Stimulated activated CD4-positive, alpha-beta T cell treated with anti-CD3 and anti-CD28 coated beads, Interleukin-12 subunit alpha, Interleukin-12 subunit beta, amount 100 ng/mL, for 4 hours (primary cell): ENCODE data around the gene ATP2B3.

Experiments
- DNase-seq: peaks from one replicate; pipeline ENCODE4 v3.0.0-alpha.2; 2020

ATP2B3 gene

DNA sequence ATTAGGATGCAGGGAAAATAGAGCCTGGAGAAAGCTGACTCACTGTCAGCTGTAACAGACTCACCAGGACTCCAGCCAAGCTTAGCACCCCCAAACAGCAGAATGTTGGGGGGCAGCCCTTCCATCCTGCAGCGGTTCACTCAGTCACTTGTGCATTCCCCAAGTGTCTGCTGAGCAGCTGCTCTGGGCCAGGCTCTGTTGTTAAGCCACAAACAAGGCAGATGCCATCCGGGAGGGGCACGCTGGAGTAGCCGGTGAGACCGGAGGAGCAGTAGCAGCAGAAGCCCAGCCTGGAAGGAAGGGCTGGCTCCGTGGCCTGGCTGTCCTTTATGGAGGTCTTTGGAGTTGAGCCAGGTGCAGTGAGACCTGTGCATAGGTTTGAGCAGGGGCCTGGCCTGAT, 59.5 kb downstream of the ATP2B3 start:
- DNase-seq: no peak

DNA sequence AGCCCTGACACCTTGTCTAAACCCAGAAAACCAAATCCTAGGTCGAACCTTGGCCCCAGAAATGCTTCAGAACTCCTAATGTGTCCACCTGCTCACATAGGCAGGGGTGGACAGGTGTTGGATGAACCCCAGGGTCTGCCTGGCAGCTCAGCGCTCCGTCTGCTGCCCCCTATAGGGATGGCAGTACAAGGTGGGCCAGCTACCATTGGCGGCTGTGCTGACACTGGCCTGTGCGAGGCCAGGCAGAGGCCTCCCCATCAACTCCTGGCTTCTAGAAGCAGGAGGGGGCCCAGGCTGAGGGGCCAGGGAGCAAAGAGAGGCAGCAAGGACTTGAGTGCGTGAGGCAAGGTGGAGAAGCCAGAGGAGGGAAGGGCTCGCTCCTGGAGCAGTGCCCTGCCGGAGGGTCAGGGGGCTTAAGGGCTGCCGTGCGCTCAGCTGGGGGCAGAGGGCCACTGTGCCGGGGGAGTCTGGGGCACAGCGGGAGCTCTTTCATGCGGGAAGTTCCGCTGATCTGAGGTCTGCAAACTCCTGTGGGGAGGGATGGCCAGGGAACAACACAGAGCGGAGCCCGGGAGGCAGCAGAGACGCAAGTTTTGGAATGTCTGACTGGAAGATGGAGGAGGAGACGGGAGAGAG, 60.9 kb downstream of the ATP2B3 start:
- DNase-seq: no peak

DNA sequence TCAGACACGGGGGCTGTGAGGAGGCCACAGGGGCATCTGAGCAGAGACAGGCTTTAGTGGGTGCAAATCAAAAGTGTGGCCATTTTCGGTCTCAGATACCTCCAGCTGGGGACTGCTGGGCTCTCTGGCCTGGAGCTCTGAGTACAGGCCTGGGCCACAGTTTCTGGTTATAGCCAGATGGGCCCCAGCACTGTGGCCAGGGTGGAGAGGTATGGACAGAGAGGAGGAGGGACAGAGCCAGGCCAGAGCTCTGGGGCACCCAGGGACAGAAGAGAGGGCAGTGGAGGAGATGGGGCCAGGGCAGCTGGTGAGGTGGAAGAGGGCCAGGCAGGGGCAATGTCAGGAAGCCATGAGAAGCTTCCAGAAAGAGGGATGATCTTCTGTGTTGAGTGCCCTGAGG, 61.4 kb downstream of the ATP2B3 start:
- DNase-seq: no peak

DNA sequence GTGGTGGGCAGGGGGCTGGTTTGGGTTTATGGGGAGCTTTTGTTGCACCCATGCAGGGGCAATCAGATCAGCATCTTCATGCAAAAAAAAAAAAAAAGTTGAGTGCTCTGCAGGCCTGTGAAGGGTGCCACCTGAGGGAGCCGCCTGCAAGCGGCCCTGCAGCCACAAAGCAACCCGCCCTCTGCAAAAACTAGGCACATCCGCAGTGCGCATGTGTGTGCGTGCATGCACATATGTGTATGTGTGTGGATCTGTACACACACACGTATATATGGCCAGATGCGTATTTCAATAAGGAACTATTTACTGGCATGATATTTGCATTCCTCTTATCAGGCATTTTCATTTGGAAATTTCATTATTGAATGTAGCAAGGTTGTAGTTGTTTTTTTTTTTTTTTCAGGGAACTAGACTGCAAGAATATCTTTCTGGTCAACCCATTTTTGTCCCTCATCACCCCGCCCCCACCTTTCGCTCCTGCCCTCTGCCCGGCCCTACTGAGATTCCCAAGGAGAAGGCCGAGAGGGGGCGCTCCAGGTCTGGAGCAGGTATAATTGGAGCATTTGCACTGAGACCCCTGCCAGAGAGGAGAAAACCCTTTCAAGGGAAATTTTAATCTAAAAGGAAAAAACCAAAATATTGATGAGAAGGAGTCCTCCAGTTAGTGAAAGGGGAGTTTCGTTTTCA, 63.4 kb downstream of the ATP2B3 start:
- DNase-seq: no peak

DNA sequence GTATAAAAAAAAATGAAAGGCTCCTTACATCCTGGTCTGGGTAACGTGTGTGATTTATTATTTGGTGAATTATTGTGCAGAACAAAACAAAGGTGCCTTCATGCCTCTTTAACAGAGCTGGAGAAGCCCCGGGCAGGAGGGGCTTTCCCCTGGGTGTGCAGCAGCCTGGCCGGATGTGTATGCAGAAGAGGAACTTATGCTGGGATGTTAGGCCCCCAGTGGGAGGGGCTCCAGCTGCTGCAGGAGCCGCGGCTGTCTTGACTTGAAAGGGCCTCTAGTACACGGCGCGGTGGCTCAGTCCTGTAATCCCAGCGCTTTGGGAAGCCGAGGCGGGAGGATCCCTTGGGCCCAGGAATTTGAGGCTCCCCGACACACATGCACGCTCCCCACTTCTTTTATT, 65.5 kb downstream of the ATP2B3 start:
- peak; percentile 44 for DNase-seq

DNA sequence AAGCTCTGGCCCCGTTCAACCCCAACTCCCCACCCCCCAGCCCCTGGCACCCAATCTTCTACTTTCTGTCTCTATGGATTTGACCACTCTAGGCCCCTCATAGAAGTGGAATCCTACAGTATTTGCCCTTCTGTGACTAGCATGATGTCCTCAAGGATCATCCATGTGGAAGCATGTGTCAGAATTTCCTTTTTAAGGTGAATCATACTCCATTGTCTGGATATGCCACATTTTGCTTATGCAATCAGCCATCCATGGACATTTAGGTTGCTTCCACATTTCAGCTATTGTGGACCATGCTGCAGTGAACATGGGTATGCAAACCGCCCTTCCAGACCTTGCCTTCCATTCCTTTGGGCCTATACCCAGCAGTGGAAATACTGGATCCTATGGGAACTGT, 66.0 kb downstream of the ATP2B3 start:
- no peak for DNase-seq

DNA sequence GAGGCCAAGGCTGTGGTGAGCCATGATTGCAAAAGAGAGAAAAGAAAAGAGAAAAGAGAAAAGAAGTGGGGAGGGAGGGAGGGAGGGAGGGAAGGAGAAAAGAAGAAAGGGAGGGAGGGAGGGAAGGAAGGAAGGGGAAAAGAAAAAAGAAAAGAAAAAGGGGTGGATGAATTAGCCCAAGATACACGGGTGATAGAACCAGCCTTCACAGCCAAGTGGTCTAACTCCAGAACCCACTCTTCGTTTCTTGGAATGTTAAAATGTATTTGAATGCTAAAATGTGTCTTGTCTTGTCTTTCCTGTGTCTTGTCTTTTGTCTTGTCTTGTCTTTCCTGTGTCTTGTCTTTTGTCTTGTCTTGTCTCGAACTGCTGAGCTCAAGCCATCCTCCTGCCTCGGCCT, 68.4 kb downstream of the ATP2B3 start:
- no peak for DNase-seq

DNA sequence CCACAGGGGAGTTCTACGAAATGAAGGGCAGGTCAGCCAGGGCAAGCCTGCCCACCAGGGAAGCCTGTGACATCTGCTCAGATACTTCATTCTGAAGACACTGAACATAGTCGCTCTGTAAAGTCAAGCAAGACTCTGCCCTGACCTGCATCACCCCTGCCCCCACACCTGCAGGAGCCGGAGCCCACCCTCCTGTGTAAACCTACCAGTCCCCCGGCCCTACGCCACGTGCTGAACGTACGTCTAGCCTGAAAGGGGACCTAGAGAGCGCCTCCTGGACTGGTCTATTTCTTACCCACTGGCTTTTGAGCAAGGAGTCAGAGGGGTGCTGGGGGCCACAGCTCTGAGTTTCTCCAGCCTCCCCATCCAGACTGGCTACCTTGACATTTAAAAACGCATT, 69.9 kb downstream of the ATP2B3 start:
- no peak for DNase-seq

DNA sequence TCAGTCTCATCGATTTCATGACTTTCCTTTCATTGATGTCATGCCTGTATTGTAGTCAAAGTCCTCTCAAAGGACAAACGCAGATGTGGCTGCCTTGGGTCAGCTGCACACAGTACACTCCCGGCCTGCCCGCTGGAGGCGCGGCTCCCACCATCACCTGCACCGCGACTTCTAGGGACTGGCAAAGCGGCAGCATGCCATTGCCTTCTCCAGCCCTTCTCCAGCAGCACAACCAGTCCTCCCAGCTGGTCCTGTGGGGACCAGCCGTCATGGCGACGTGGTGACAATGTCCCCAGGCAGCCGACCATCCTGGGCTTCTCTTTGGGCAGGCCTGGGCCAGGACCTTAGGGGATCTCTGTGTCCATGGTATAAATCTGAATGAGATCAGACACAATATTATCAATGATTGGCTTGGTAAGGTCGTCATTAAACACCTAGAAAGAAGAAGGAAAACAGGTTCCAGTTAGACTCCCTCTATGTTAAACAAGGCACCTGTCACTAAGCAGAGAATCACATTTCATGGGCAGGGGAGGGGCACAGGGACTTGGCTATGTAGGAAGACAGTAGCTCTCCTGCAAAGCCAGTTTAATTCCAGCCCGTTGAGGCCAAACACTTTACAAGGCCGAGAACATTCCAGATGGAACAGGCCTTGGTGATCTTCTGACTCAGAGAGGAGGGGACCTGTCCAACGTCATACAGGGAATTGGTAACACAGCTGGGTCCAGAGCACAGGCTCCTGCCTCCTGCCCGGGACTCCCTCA, 70.8 kb downstream of the ATP2B3 start:
- no peak for DNase-seq

DNA sequence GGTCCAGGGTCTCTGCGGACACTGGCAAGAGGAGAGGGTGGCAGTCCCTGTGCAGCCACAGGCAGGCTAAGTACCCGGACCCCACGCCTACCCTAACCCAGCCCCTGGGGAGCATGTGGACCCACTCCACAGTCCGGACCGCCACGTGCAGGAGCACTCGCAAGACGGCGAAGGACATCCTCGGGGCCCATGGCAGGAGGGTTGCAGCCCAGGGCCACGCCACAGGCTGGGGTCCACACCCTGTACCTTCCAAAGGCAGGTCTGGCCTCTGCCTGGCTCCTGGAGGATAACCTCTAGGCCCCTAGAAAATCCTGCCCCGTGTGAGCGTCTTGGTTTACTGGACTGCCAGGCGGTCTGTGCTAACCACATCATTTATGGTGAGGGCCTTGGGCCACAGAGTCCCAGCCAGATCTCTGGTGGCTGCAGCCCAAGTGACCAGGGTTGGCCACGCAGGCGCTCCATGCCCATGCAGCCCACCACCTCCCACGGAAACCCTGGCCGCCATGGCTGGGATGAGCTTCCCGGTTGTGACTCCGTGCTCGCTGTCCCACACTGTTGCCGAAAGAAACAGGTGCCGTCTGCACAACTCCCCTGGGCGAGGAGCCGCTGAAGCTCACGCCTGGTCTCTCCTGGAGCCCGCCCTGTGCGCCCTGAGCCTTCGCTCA, 71.5 kb downstream of the ATP2B3 start:
- no peak for DNase-seq

DNA sequence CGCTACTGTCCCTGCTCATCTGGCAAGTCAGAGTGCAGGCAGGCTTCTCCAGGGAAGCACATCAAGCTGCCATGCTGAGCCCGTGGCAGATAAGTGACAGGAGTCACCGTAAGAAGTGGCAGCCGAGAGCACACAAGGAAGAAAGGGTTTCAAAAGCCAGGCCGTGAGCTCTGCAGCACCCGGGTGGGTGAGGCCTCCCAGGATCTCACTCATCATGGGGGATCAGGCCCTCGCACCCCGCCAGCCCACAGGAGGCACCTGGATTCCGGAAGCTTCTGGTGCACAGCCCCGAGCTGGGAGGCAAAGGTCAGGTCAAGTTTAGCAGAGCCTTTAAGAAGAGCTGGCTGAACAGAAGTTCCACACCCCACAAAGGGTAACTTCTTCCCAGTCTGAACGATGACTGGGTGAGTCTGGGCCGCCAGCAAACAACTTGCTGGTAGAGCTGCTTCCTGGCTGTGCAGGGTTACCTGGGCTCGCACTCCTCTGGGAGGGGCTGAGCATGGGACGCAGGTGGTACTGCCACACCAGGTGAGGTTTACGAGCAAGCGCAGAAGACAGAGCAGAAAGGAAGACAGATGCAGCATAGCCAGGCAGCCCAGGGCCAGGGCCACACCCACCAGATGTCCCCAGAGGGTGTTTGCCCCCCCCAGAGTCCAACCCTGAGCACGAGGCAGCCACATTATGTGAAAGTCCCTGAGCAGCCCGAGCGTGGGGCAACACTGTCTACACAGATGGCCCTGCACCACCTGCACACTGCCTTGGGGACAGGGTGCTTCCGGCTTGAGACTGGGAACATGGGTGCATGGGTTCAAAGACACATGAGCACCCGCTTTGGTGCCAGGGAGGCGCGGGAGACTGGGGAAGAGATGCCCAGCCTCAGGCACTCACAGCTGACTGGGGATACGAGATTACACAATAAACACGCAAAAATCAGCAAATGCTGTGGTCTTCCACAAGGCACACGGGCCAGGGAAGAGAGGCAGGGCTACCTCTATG, 73.8 kb downstream of the ATP2B3 start:
- DNase-seq: no peak

DNA sequence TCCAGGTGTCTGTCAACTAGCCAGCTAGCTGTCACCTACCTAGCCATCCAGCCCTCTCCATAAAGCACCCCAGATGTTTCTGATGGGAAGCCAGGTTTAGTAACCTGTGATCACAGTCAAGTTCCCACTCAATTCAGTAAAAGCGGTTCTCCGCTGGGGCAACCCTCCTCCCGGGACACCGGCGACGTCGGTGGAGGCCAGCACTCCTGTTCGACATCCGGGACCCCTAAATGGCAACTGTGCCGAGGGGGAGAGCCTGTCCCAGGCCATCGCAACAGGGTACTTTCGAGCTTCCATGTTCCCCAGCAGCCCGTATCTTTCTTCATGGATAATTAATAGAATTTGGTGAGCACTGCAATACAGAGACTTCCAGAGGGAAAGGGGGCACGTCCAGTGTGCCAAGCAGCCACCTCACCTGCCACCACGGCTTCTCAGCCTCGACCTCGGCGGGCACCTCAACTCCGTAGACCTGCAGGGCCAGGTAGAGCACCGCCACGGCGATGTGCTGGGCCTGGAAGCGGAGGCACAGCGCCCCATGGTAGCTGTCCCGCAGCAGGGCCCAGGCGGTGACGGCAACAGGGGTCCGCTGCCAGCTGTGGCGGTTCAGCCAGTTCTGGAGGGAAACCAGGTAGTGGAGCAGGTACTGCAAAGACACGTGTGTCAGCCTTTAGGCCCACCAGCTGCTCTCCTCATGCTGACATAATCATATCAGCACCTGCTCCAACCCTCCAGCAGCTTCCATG, 74.8 kb downstream of the ATP2B3 start:
- no peak for DNase-seq

DNA sequence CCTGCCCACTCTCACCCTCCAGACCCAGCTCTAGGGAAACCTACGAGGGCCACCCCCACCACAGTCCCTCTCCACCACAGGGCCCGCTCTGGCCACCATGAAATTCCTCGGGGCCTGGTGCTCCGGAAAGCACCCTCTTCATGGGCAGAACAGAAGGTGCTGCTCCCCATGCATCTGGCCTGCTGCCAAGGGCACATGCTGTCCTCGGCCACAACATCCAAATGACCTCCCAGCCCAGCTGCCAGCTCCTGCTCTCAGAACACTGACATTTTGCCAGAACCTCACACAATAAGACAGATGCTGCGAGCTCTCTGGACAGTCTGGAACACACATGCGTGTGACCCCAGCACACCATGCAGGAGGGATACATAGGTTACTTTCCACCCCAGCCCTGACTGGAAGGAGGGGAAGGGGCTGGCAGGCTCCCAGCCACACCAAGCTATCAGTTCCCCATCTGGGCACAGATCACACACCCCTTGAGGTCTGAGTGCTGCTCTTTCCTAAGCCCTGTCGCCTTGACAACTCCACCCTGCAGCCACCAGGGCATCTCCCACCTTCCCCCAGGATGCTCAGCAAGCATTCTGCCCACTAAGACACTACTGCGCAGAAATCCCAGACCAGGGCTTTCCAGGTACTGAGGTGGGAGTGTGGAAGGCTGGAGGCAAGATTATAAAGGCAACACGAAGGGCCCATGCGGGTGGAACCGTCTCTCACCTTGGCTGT, 75.7 kb downstream of the ATP2B3 start:
- no peak for DNase-seq

DNA sequence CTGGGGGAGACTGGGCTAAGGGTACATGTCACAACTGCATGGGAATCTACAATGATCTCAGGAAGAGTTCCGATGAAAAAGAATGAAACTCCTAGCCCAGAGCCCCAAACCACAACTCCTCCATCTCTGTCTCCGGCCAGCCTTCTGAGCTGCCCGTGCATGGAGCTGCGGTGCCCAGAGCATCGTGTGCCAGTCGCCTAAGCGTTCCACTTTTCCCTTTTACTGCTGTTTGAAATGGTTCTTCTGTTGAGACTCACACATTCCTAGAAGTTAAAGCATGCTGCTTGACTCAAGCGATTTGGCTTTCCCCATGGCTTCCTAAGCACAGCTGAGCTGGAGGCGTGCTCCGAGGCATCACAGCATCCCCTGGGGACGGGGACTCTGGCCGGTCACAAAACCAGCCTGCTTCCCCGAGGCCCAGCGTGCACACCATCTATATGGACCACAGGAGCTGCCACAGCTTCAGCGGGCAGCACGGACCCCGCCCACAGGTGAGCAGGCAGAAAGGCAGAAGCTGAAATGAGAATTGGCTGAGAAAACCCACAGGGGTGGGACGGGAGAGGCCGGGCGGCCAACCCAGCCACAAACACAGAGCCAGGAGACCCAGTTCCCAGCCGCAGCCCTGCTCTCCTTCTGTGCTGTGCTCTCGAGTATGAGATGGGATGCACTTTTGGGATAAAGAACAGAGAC, 76.5 kb downstream of the ATP2B3 start:
- no peak for DNase-seq

DNA sequence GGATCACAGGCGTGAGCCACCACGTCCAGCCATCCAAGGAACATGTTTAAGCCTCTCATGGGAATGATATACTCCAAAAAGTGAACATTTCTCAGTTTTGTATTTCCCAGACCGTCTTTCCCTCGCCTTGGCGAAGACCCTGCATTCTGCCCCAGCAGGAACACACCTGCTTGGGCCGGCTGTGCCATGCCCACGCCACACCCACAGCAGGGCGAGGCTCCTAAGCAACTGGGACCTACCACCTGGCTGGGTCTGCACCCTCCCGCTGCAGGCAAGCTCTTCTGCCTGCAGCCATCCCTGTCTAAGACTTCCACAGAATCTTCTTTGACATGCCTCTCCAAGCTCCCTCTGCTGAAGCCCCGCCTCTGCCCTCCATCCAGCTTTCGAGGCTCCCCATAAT, 77.9 kb downstream of the ATP2B3 start:
- no peak for DNase-seq

DNA sequence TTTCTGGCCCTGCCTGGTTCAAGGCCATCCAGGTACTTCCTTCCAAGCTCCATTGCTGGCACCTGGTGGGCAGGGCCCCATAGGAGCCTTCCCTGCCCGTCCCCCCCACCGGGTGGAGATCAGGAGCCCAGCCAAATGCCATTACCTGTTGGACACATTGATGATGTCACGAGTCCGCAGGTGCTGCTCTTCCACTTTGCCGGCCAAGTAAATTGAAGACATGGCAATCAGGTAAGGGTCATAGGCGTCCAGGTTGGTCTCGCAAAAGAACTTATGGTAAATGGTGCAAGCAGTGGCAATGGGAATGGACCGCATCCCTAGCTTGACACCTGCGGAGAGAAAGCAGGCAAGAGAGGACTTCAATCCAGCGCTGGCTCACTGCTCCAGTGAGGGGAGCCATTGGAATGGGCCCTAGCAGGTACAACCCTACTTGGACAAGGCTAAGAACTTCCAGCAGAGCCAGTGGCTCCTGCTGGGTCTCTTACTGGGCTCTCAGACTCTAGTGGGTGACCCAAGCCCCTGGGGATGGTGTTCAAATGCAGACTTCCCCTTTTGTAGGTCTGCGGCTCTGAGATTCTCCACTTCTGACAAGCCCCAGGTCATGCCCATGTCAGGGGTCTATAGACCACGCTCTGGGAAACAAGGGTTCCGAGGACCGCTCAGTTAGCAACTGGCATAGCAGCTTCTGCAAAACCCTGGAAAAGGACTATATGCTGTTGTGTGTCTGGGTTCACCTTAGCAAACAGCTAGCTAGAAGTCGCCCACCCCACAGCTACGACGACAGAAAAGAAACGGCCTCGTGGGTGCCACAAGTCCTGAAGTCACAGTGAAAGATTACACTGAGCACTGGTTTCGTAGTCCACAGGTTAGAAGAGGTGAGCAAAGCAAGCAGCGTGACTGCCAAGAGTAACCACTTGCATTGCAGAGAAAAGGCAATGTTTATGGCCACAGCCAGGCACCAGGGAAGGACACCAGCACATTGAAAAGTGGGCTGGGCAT, 78.7 kb downstream of the ATP2B3 start:
- DNase-seq: no peak

DNA sequence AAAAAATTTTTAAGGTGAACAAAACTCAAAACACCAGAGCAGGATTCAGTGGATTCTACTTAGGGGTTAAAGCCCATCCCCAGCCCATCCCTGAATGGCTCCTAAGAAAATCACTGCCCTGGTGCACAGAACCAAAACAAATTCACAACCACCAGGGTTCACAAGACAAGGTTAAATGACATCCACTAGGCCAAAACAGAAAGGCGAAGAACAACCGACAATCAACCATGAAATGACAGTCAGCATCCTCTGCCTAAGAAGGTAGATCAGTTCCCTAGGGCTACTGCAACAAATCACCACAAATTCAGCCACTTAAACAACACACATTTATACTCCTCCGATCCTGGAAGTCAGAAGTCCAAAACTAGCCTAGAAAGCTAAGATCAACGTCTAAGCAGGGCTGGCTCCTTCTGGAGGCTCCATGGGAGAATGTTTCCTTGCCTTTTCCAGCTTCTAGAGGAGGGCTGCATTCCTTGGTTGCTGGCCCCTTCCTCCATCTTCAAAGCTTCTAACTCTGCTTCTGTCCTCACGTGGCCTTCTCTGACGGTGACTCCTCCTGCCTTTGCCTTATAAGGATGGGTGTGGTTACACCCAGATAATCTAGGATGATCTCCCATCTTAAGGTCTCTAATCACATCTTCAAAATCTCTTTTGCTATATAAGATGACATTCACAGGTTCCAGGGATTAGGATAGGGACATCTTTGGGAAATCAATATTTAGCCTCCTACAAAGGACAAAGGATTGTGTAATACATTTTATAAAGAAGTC, 79.7 kb downstream of the ATP2B3 start:
- no peak for DNase-seq

DNA sequence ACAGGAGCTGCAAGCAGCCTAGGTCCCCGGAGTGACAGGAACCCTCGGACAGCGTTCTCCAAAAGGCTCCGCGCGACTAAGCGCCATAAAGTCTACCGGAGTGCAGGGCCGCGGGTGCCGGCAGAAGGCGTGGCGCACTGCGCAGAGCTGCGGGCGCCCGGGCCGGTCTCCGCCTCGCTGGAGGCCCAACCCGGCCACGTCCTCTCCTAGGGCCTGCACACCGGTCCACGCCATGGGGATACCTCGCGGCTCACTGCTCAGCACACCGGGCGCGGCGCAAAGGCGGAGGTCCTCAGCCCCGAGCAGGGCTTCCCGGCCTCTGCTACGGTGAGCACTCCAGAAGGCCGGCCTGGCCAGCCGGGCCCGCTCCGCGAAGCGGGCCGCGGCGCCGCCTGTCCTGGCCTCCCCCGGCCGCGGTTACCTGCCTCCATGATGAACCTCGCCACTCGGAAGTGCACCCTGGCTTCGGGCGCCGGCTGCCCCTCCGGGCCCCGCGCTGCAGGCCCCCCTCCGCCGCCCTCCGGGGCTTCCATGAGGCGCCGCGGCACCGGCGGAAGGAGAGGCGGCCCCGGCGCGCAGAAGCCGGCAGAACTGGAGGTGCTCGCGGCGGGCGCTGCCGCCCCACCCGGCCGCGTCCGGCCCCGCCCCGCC, 81.2 kb downstream of the ATP2B3 start, which contains the start of gene CCNQ:
Gene CCNQ (minus strand): TSS at position 599 of the 651 bp plus-strand sequence. CDS start 66 bp downstream, at position 533.
- DNase-seq: peak; percentile 13
